ENCODE results near the gene OXCT2. TPM values are rescaled to one million over a fixed set of nuclear protein-coding genes. Genes with fewer than 3 reads are reported as not detected.

OXCT2 gene
- polyA plus RNA-seq, 1 donor (not counting 4 experiments of a cell fraction or from before 2014, with no cell fraction given), result not detected

DNA sequence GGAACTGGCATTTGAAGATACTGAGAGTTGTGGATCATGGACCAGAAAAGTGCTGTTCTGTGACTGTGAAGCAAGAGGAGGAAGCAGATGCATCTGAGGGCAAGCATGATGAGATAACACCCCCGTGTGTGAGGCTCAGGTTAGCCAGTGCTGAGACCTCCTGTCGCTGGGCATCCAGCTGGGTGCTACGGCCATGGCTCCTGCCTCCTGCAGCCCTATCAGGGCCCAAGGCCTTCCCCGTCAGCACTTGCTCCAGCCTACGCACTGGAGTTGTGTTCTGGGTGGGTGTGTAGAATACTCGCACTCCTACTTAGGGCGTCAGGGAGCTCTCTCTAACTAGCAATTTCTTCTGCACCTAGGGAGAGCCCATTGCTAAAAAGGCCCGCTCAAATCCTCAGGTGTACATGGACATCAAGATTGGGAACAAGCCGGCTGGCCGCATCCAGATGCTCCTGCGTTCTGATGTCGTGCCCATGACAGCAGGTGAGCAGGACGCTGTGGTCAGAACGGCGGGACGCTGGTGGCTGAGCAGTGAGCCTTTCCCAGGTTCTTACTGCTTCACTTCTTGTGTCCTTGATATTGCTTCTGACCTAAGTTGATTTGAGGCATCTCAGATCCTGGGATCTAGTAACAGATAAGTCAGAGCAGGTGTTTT, 26.0 kb downstream of the OXCT2 start:
- Histone ChIP-seq H3K4me1 (ENCODE audit: control insufficient read depth, extremely low read depth, insufficient read depth, low read length) (peaks cover 11% of the 10 kb centered on the region), H3K79me2 (ENCODE audit: control insufficient read depth, insufficient read depth, low read length) (peaks cover 5% of the 10 kb centered on the region), H4K20me1 (ENCODE audit: control insufficient read depth, extremely low read depth, insufficient read depth, low read length) (no peaks in the 10 kb centered on the region), H3K27me3 (ENCODE audit: control insufficient read depth, extremely low read depth, insufficient read depth, low read length) (no peaks in the 10 kb centered on the region), H3K4me3 (ENCODE audit: control insufficient read depth in 2 of 3, extremely low read depth in 1 of 3, insufficient read depth in 2 of 3, low read depth in 1 of 3, low read length in 3 of 3) (no peak overlapping the region), H3K36me3 (ENCODE audit: control insufficient read depth in 2 of 2, extremely low read depth in 1 of 2, insufficient read depth in 2 of 2, low read length in 2 of 2) (peaks cover 39 to 49% of the 10 kb centered on the region in 2 experiments), H3K27ac (ENCODE audit: control insufficient read depth, insufficient read depth, low read length) (no peak overlapping the region), H3K9me3 (ENCODE audit: control insufficient read depth, low read depth, low read length) (no peaks in the 10 kb centered on the region), H3K9me1 (ENCODE audit: control insufficient read depth, extremely low read depth, insufficient read depth, low read length) (no peaks in the 10 kb centered on the region), H3K4me2 (ENCODE audit: control insufficient read depth, extremely low read depth, insufficient read depth, low read depth, low read length) (no peak overlapping the region), H2AFZ (ENCODE audit: control insufficient read depth, low read length) (no peak overlapping the region), H3K9ac (ENCODE audit: control insufficient read depth, extremely low read depth, insufficient read depth, low read length) (no peak overlapping the region)
- FAIRE-seq (no peak), DNase-seq (ENCODE audit: low read depth, low spot score) (no peak)
- TF ChIP-seq EZH2 (IDR thresholded peaks at IDR 0.05; ENCODE audit: low read length) (no peak), CTCF (optimal IDR thresholded peaks at IDR 0.05 in 1 of 3, IDR thresholded peaks at IDR 0.05 in 1 of 3, conservative IDR thresholded peaks at IDR 0.05 in 1 of 3; ENCODE audit: extremely low read depth in 1 of 3, insufficient read depth in 2 of 3, low read length in 3 of 3) (no peak)
- dilution Hi-C loops (cut with MboI; ENCODE audit: extremely low pct_ligation_motif_present, low sequenced_read_pairs), result no loop called here

DNA sequence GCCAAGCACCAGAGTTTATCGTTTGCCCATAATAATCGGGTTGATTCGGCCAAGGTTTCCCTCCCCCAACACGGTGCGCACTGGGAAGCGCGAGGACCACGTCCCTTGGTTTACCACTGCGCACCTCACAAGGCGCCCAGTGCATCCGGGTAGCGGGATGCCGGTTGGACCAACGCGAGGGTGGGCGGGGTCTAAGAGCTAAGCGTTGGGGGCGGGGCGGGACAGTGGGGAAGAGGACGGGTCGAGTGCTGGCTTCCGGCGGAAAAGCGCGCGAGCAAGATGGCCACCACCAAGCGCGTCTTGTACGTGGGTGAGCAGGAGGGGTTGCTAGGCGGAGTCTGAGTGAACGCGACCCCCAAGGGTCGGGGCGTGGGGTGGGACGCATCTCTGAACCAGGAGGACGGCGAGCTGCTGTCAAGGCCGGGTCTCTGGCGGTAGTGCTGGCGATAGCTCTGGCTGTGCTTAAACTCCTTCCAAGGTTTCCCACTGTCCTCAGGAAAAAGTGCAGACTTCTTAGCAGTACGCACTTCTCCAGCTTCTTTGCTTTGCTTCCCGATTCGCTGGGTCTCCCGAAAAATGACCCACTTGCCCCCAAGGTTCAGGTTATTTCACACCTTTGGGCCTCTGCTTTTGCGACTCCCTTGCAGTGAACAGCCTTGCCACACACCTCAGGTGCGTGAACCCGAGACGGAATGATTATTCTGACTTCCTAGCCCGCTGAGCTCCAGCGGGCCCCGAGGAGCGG, 32.4 kb downstream of the OXCT2 start, which contains the start of gene PPIE:
PPIE (plus strand) TSS at position 261 of the 745 bp plus-strand sequence; CDS start at position 280, 19 bp downstream.
- FAIRE-seq (peak; percentile 75), DNase-seq (ENCODE audit: low read depth, low spot score) (peak; percentile 46)
- Histone ChIP-seq H3K27me3 (ENCODE audit: control insufficient read depth, extremely low read depth, insufficient read depth, low read length) (peaks cover 3% of the 10 kb centered on the region), H3K9ac (ENCODE audit: control insufficient read depth, extremely low read depth, insufficient read depth, low read length) (peak within 1 kb of the TSS; percentile 94), H3K4me3 (ENCODE audit: control insufficient read depth in 2 of 3, extremely low read depth in 1 of 3, insufficient read depth in 2 of 3, low read depth in 1 of 3, low read length in 3 of 3) (peak within 1 kb of the TSS; percentile 69 to 84 (median 72)), H3K4me2 (ENCODE audit: control insufficient read depth, extremely low read depth, insufficient read depth, low read depth, low read length) (peak within 1 kb of the TSS; percentile 96), H3K4me1 (ENCODE audit: control insufficient read depth, extremely low read depth, insufficient read depth, low read length) (peaks cover 20% of the 10 kb centered on the region), H4K20me1 (ENCODE audit: control insufficient read depth, extremely low read depth, insufficient read depth, low read length) (no peaks in the 10 kb centered on the region), H3K9me1 (ENCODE audit: control insufficient read depth, extremely low read depth, insufficient read depth, low read length) (no peaks in the 10 kb centered on the region), H3K9me3 (ENCODE audit: control insufficient read depth, low read depth, low read length) (no peaks in the 10 kb centered on the region), H3K79me2 (ENCODE audit: control insufficient read depth, insufficient read depth, low read length) (peaks cover 19% of the 10 kb centered on the region), H2AFZ (ENCODE audit: control insufficient read depth, low read length) (peak within 1 kb of the TSS; percentile 99), H3K27ac (ENCODE audit: control insufficient read depth, insufficient read depth, low read length) (peak within 1 kb of the TSS; percentile 87), H3K36me3 (ENCODE audit: control insufficient read depth in 2 of 2, extremely low read depth in 1 of 2, insufficient read depth in 2 of 2, low read length in 2 of 2) (peaks cover 11% of the 10 kb centered on the region in 2 experiments)
- dilution Hi-C loops (cut with MboI; ENCODE audit: extremely low pct_ligation_motif_present, low sequenced_read_pairs), result no loop called here
- no peak for TF ChIP-seq CTCF (optimal IDR thresholded peaks at IDR 0.05 in 1 of 3, IDR thresholded peaks at IDR 0.05 in 1 of 3, conservative IDR thresholded peaks at IDR 0.05 in 1 of 3; ENCODE audit: extremely low read depth in 1 of 3, insufficient read depth in 2 of 3, low read length in 3 of 3)
- TF ChIP-seq EZH2 (IDR thresholded peaks at IDR 0.05; ENCODE audit: low read length), result no peak

All from keratinocyte (primary cell).